C4-2B (cell line): Measurements from ENCODE around the gene SLC8A1.

Experiments
- CTCF ChIP-seq: fragments of 450-650 bp; conservative IDR thresholded peaks from 2 replicates; pipeline ENCODE4 v1.5.1; 2017; ENCODE audit warnings: mild to moderate bottlenecking
- ZFX ChIP-seq: fragments of 450-650 bp; IDR thresholded peaks from 2 replicates; pipeline ENCODE4 v1.6.1; 2017

DNA sequence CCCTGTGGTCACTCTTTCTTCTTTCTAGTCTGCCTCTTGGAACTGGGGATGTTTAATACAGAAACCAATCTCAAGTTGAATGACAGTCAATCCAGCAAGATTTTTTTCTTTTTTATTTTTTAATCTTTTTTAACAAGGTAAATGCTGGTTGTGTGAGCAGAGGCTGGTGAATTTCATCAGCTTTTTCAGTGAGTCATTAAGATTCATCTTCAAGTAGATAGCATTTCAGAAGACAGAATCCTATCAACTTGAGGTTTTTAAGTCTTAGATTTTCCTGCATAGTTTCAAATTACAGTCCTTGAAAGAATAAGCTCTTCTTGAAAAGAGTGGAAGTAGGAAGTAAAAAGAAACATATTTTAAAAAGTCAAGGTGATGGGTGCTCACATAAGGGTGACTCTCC is 12.4 kb downstream of the SLC8A1 start:
- TF ChIP-seq ZFX (no peak), CTCF (no peak)
